K562 (cell line): ENCODE measurements around the gene GDF11. TPM values are rescaled to one million over a fixed set of nuclear protein-coding genes. Genes with fewer than 3 reads are reported as not detected.

Experiments used
- ADNP ChIP-seq: fragments of 200-800 bp; sonication (Bioruptor generic); IDR thresholded peaks from 2 replicates; pipeline ENCODE4 v1.6.1; 2016; ENCODE audit warnings: missing genetic modification characterization, missing compliant biosample characterization
- CBFB ChIP-seq: sonication (generic); formaldehyde crosslinking; IDR thresholded peaks from 2 replicates; pipeline ENCODE4 v1.4.0; 2020; ENCODE audit warnings: mild to moderate bottlenecking, missing genetic modification reagents
- CTCF ChIP-seq, 3 experiments: IDR thresholded peaks in 2 of 3; conservative IDR thresholded peaks in 1 of 3; 2 replicates each; pipeline ENCODE4 v1.5.1; 2011 to 2012; ENCODE audit warnings: low read length in 3 of 3, mild to moderate bottlenecking in 3 of 3, control low read depth in 2 of 3, improper control_type of control experiment in 1 of 3, inconsistent platforms in 1 of 3, low read depth in 1 of 3, mixed read lengths in 1 of 3, moderate library complexity in 1 of 3; ENCODE audit not compliant: insufficient read depth in 2 of 3
- FIP1L1 ChIP-seq: fragments of 200-400 bp; formaldehyde crosslinking; IDR thresholded peaks from 2 replicates; pipeline ENCODE4 v1.6.1; 2018; ENCODE audit warnings: mild to moderate bottlenecking, low read depth, low read length; ENCODE audit not compliant: poor library complexity, severe bottlenecking
- GMEB1 ChIP-seq: fragments of 250-450 bp; sonication (Bioruptor Pico); IDR thresholded peaks from 2 replicates; pipeline ENCODE4 v1.4.0; 2020; ENCODE audit warnings: mild to moderate bottlenecking
- HMG20B ChIP-seq: fragments of 250-450 bp; sonication (Bioruptor Pico); IDR thresholded peaks from 2 replicates; pipeline ENCODE4 v1.5.0; 2021; ENCODE audit warnings: mild to moderate bottlenecking
- KLF6 ChIP-seq: fragments of 250-450 bp; sonication (Bioruptor Pico); IDR thresholded peaks from 2 replicates; pipeline ENCODE4 v1.4.0; 2020; ENCODE audit warnings: mild to moderate bottlenecking, moderate library complexity, borderline replicate concordance
- MTA1 ChIP-seq: fragments of 450-650 bp; IDR thresholded peaks from 2 replicates; pipeline ENCODE4 v1.6.1; 2017; ENCODE audit warnings: borderline replicate concordance
- NONO ChIP-seq, 2 experiments: fragments of 200-400 bp in 1 of 2; fragments of 450-650 bp in 1 of 2; formaldehyde crosslinking in 1 of 2; IDR thresholded peaks; 2 replicates each; pipeline ENCODE4 v1.6.1; 2017; ENCODE audit warnings: low read depth in 2 of 2, mild to moderate bottlenecking in 2 of 2, moderate library complexity in 2 of 2, low read length in 1 of 2
- SMARCA5 ChIP-seq: fragments of 450-650 bp; IDR thresholded peaks from 2 replicates; pipeline ENCODE4 v1.6.1; 2016
- SP1 ChIP-seq: sonication (generic); formaldehyde crosslinking; IDR thresholded peaks from 2 replicates; pipeline ENCODE4 v1.8.1; 2022; ENCODE audit warnings: mild to moderate bottlenecking, missing genetic modification reagents
- TAF15 ChIP-seq: fragments of 200-400 bp; formaldehyde crosslinking; IDR thresholded peaks from 2 replicates; pipeline ENCODE4 v1.6.1; 2017; ENCODE audit warnings: mild to moderate bottlenecking, low read depth, low read length, moderate library complexity
- THRA ChIP-seq: fragments of 450-650 bp; IDR thresholded peaks from 2 replicates; pipeline ENCODE4 v1.6.1; 2017; ENCODE audit warnings: mild to moderate bottlenecking, moderate library complexity
- TRIM25 ChIP-seq: fragments of 450-650 bp; IDR thresholded peaks from 2 replicates; pipeline ENCODE4 v1.7.0; 2016; ENCODE audit warnings: borderline replicate concordance
- USF1 ChIP-seq: sonication (generic); formaldehyde crosslinking; IDR thresholded peaks from 2 replicates; pipeline ENCODE4 v1.9.0; 2022; ENCODE audit warnings: mild to moderate bottlenecking, missing genetic modification reagents
- ZNF224 ChIP-seq: sonication (generic); formaldehyde crosslinking; IDR thresholded peaks from 2 replicates; pipeline ENCODE4 v1.8.0; 2022; ENCODE audit warnings: mild to moderate bottlenecking, missing genetic modification reagents
- ZNF354B ChIP-seq: fragments of 250-450 bp; sonication (Bioruptor Pico); IDR thresholded peaks from 2 replicates; pipeline ENCODE4 v1.4.0; 2020
- ZNF695 ChIP-seq: fragments of 450-650 bp; formaldehyde crosslinking; IDR thresholded peaks from 2 replicates; pipeline ENCODE4 v1.4.0; 2020; ENCODE audit warnings: mild to moderate bottlenecking, moderate library complexity
- ZNF780A ChIP-seq: fragments of 250-450 bp; sonication (Bioruptor Pico); IDR thresholded peaks from 2 replicates; pipeline ENCODE4 v1.5.0; 2021; ENCODE audit warnings: mild to moderate bottlenecking
- polyA plus RNA-seq, 8 experiments: library from polyadenylated mRNA; depleted of rRNA in 4 of 8; stranded (reverse) in 5 of 8; unstranded in 3 of 8; fragments of >200 nt; fragmentation: Nextera tagmentation in 2 of 8; fragmentation: Illumina TruSeq in 1 of 8; extraction: Ambion mirVana in 2 of 8; extraction: Trizol in 1 of 8; gene quantifications; 2 replicates each; pipeline versions ENCODE4 v1.2.1 to v1.2.3, GENCODE V29; 2011 to 2014; ENCODE audit warnings: inconsistent platforms in 1 of 8, missing spikeins in 1 of 8
- total RNA-seq, 7 experiments: library from RNA; depleted of rRNA in 6 of 7; stranded (reverse); fragments of >200 nt in 6 of 7; fragmentation: Illumina TruSeq in 2 of 7; extraction: Trizol in 2 of 7; gene quantifications; 2 replicates each; pipeline versions ENCODE4 v1.2.1 to v1.2.3, GENCODE V29; 2011 to 2021; ENCODE audit warnings: low replicate concordance in 1 of 7

The GDF11 gene
- total and polyA plus RNA-seq, 9 of the 15 experiments (the other 6 are each of a cell fraction or from before 2014, with no cell fraction given), result 1.4 to 15.7 (median 4.8) TPM

- TF ChIP-seq CBFB, result no peak
- no peak for TF ChIP-seq GMEB1 (CRISPR knock-in tag)
- TF ChIP-seq ZNF695 (CRISPR knock-in tag), result no peak
- no peak for TF ChIP-seq NONO (IDR thresholded peaks at IDR 0.05; ENCODE audit: low read depth in 2 of 2, low read length in 1 of 2)
- no peak for TF ChIP-seq ZNF224 (CRISPR knock-in tag)
- TF ChIP-seq MTA1, result no peak; the same call in 1 of the 2 replicates
- no peak for TF ChIP-seq THRA
- no peak for TF ChIP-seq HMG20B (CRISPR knock-in tag)
- no peak for TF ChIP-seq USF1 (CRISPR knock-in tag)
- TF ChIP-seq SP1 (CRISPR knock-in tag), result no peak
- TF ChIP-seq FIP1L1, result peak; percentile 3
- TF ChIP-seq ZNF354B (CRISPR knock-in tag), result no peak
- no peak for TF ChIP-seq TRIM25
- no peak for TF ChIP-seq CTCF (IDR thresholded peaks at IDR 0.05 in 2 of 3, conservative IDR thresholded peaks at IDR 0.05 in 1 of 3; ENCODE audit: insufficient read depth in 2 of 3, low read depth in 1 of 3, low read length in 3 of 3)
- TF ChIP-seq KLF6 (CRISPR knock-in tag), result no peak
- TF ChIP-seq ADNP (tag), result no peak
- TF ChIP-seq ZNF780A (CRISPR knock-in tag), result no peak
- 0 out of 2 replicates have a peak, but pooled peaks have one; percentile 45 for TF ChIP-seq SMARCA5
- TF ChIP-seq TAF15, result no peak
Measured at GRCh38 chr12:55728186-55728938, 14.6 kb upstream of the GDF11 start (continued).
